IPS-20b (cell line): Measurements from ENCODE around the gene LGALS3.
"Not testable (repeated sequence)": the region's sequence is repeated elsewhere in the genome, so short reads cannot be mapped to it uniquely, and the experiment has no call there.

ENCODE experiments used
- H3K27ac ChIP-seq: one replicate; pipeline ENCODE4 v1.5.1; 2013; ENCODE audit warnings: low read length
- H3K27me3 ChIP-seq: 2 replicates; pipeline ENCODE4 v1.6.1; 2013; ENCODE audit warnings: mild to moderate bottlenecking, low read length, inconsistent platforms; ENCODE audit not compliant: insufficient read depth
- H3K36me3 ChIP-seq: 2 replicates; pipeline ENCODE4 v1.6.1; 2013; ENCODE audit warnings: low read depth, mild to moderate bottlenecking, inconsistent platforms, low read length, moderate library complexity; ENCODE audit not compliant: insufficient read depth
- H3K4me1 ChIP-seq: 2 replicates; pipeline ENCODE4 v1.6.1; 2013; ENCODE audit warnings: mild to moderate bottlenecking, control low read depth, inconsistent platforms, low read length, moderate library complexity; ENCODE audit not compliant: insufficient read depth
- H3K4me3 ChIP-seq: 2 replicates; pipeline ENCODE4 v1.5.1; 2013; ENCODE audit warnings: mild to moderate bottlenecking, low read length, inconsistent platforms
- H3K9ac ChIP-seq: 2 replicates; pipeline ENCODE4 v1.6.1; 2013; ENCODE audit warnings: low read depth, mild to moderate bottlenecking, inconsistent platforms, low read length, moderate library complexity
- H3K9me3 ChIP-seq: 2 replicates; pipeline ENCODE4 v1.6.1; 2013; ENCODE audit warnings: mild to moderate bottlenecking, low read depth, low read length, inconsistent platforms; ENCODE audit not compliant: insufficient read depth

LGALS3 gene

DNA sequence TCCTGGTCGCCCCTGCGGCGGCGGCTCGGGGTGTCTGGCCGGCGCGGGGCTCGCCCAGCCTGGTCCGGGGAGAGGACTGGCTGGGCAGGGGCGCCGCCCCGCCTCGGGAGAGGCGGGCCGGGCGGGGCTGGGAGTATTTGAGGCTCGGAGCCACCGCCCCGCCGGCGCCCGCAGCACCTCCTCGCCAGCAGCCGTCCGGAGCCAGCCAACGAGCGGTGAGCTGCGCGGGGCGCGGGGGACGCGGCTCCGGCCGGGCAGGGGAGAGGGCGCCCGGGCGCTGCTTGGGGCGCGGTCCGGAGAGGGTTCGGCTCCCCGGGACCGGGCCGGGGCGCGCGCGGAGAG, at the start of gene LGALS3:
Gene LGALS3 (plus strand): TSS at position 167 of the 342 bp plus-strand sequence. CDS start 8,122 bp downstream, outside the sequence.
- peak within 1 kb of the TSS; percentile 26; the same call in 1 of the 2 replicates for H3K9ac ChIP-seq

GRCh38 chr14:55079961-55080360, 49.1 kb upstream of the LGALS3 start:
- not testable (repeated sequence) for H3K4me1 ChIP-seq, H3K9ac ChIP-seq, H3K4me3 ChIP-seq, H3K27ac ChIP-seq, H3K27me3 ChIP-seq, H3K9me3 ChIP-seq, H3K36me3 ChIP-seq

More for the DNA sequence above, at the start of gene LGALS3:
- Histone ChIP-seq H3K36me3 (no peaks in the 10 kb centered on the region), H3K4me1 (no peaks in the 10 kb centered on the region), H3K27me3 (peaks cover 64% of the 10 kb centered on the region), H3K4me3 (peak within 1 kb of the TSS; percentile 68), H3K27ac (no peak within 1 kb of the TSS), H3K9me3 (no peaks in the 10 kb centered on the region)

GRCh38 chr14:55084401-55085059, 44.5 kb upstream of the LGALS3 start:
- Histone ChIP-seq H3K4me1 (no peaks in the 10 kb centered on the region), H3K27ac (no peak overlapping the region), H3K9me3 (no peaks in the 10 kb centered on the region), H3K9ac (no peak overlapping the region), H3K4me3 (no peak overlapping the region), H3K27me3 (no peaks in the 10 kb centered on the region), H3K36me3 (no peaks in the 10 kb centered on the region)

DNA sequence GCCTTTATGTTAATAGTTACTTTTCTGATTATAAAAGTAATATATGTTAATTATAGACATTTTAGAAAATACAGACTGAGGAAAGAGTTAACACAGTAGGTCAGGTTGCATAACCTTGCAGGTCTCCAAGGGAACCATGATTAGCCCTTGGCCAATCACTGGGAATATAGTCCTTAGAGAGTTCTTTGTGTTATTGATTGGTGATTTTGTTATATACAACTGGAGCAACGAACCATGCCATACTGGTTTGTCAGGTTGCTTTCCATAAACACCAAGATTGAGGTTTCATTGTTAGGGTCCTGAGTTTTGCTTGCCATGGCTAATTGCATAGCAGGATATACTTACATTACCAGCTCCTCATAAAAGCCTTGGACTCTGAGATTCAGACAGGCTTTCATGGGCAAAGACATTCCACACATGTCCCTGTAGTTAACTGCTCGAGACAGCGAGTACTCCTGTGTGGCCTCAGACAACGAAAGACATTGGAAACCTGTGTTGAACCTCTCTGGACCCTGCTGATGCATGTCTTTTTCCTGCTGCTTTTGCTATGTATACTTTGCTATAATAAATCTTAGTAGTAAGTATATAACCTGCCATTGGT, 43.9 kb upstream of the LGALS3 start:
- Histone ChIP-seq H3K9ac (no peak overlapping the region), H3K27ac (no peak overlapping the region)

GRCh38 chr14:55086938-55087337, 42.1 kb upstream of the LGALS3 start:
- H3K27ac ChIP-seq, result no peak overlapping the region
- no peaks in the 10 kb centered on the region for H3K27me3 ChIP-seq
- H3K9ac ChIP-seq, result no peak overlapping the region
- H3K36me3 ChIP-seq, result no peaks in the 10 kb centered on the region
- H3K9me3 ChIP-seq, result no peaks in the 10 kb centered on the region
- H3K4me1 ChIP-seq, result no peaks in the 10 kb centered on the region
- no peak overlapping the region for H3K4me3 ChIP-seq

More for the DNA sequence above, 43.9 kb upstream of the LGALS3 start:
- Histone ChIP-seq H3K9me3 (no peaks in the 10 kb centered on the region), H3K4me3 (no peak overlapping the region), H3K4me1 (no peaks in the 10 kb centered on the region), H3K36me3 (no peaks in the 10 kb centered on the region), H3K27me3 (no peaks in the 10 kb centered on the region)

DNA sequence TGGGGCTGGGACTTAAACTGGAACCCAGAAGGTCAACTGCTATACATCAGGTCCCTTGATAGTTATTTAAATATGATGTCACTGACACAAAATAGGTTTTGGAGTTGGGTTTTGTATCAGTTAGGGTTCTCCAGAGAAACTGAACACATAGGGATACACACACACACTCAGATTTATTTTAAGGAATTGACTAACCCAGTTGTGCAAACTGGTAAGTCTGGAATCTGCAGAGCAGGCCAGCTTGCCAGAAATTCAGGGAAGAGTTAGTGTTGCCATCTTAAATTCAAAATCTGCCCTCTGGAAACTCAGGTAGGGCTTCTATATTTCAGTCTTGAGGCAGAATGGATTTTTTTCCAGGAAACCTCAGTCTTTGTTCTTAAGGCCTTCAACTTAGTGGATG, 40.7 kb upstream of the LGALS3 start:
- Histone ChIP-seq H3K9ac (no peak overlapping the region), H3K4me1 (no peaks in the 10 kb centered on the region), H3K4me3 (no peak overlapping the region), H3K27me3 (no peaks in the 10 kb centered on the region), H3K36me3 (no peaks in the 10 kb centered on the region), H3K9me3 (no peaks in the 10 kb centered on the region), H3K27ac (no peak overlapping the region)

GRCh38 chr14:55092341-55092740, 36.7 kb upstream of the LGALS3 start:
- Histone ChIP-seq H3K9me3 (no peaks in the 10 kb centered on the region), H3K27ac (no peak overlapping the region), H3K4me1 (no peaks in the 10 kb centered on the region), H3K9ac (no peak overlapping the region), H3K27me3 (no peaks in the 10 kb centered on the region), H3K36me3 (no peaks in the 10 kb centered on the region), H3K4me3 (no peak overlapping the region)

GRCh38 chr14:55094292-55095157, 34.5 kb upstream of the LGALS3 start:
- H3K4me1 ChIP-seq, result no peaks in the 10 kb centered on the region
- H3K9me3 ChIP-seq, result no peaks in the 10 kb centered on the region
- H3K27ac ChIP-seq, result no peak overlapping the region
- no peaks in the 10 kb centered on the region for H3K36me3 ChIP-seq
- no peaks in the 10 kb centered on the region for H3K27me3 ChIP-seq
- no peak overlapping the region for H3K4me3 ChIP-seq
- H3K9ac ChIP-seq, result no peak overlapping the region

- Histone ChIP-seq H3K36me3 (no peaks in the 10 kb centered on the region), H3K4me1 (peaks cover 12% of the 10 kb centered on the region), H3K27ac (no peak overlapping the region), H3K4me3 (no peak overlapping the region), H3K9me3 (no peaks in the 10 kb centered on the region), H3K27me3 (no peaks in the 10 kb centered on the region), H3K9ac (no peak overlapping the region)
Measured at GRCh38 chr14:55097881-55098560, 31.0 kb upstream of the LGALS3 start.

GRCh38 chr14:55098561-55098898, 30.5 kb upstream of the LGALS3 start:
- no peak overlapping the region for H3K9ac ChIP-seq
- no peak overlapping the region for H3K4me3 ChIP-seq

GRCh38 chr14:55099756-55100155, 29.3 kb upstream of the LGALS3 start:
- H3K27ac ChIP-seq, result no peak overlapping the region

More at GRCh38 chr14:55098561-55098898, 30.5 kb upstream of the LGALS3 start:
- H3K27ac ChIP-seq, result no peak overlapping the region
- H3K9me3 ChIP-seq, result no peaks in the 10 kb centered on the region
- H3K36me3 ChIP-seq, result no peaks in the 10 kb centered on the region
- H3K4me1 ChIP-seq, result peaks cover 16% of the 10 kb centered on the region
- H3K27me3 ChIP-seq, result no peaks in the 10 kb centered on the region

More at GRCh38 chr14:55099756-55100155, 29.3 kb upstream of the LGALS3 start:
- Histone ChIP-seq H3K9me3 (no peaks in the 10 kb centered on the region), H3K4me3 (no peak overlapping the region), H3K9ac (no peak overlapping the region), H3K4me1 (peaks cover 24% of the 10 kb centered on the region), H3K36me3 (no peaks in the 10 kb centered on the region), H3K27me3 (no peaks in the 10 kb centered on the region)
